Activated T-cell treated with anti-CD3 and anti-CD28 coated beads, Interleukin-2, amount 50 U/mL, for 48 hours (primary cell): Measurements from ENCODE around the gene COQ3.

Experiments
- DNase-seq, 2 experiments: peaks; one replicate each; pipeline ENCODE4 v3.0.0-alpha.2; 2020

The COQ3 gene, protein sequence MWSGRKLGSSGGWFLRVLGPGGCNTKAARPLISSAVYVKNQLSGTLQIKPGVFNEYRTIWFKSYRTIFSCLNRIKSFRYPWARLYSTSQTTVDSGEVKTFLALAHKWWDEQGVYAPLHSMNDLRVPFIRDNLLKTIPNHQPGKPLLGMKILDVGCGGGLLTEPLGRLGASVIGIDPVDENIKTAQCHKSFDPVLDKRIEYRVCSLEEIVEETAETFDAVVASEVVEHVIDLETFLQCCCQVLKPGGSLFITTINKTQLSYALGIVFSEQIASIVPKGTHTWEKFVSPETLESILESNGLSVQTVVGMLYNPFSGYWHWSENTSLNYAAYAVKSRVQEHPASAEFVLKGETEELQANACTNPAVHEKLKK

DNA sequence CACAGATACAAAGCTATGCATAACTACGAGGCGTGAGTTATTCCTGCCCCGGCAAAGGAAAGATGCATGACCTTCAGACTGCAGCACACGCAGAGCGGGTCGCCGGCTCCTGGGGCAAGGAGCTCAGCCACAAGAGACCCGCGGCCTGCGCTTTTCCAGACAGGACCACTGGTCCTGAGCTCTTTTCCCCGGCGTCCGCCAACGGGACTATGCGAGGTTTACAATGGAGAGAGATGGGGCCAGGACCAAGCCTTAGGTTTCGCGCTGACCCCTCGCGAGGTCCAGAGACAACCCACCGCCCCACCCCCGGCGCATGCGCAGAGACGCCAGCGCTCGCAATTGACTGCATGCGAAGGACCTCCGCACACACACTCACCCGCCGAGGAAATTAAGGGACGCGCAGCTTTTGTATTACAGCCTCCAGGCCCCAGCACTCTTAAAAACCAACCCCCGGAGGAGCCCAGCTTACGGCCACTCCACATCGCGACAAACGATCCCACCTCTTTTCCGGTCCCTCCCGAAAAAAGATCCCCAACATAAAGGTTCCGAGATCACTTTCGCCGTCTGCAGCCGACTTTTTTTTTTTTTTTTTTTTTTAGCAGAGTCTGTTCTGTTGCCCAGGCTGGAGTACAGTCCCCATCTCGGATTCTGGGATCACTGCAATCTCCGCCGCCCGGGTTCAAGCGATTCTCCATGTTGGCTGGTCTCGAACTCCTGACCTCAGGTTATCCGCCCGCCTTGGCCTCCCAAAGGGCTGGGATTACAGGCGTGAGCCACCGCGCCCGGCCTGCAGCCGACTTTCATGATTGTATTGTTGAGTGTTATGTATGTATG lies at the start of gene COQ3:
TSS of gene COQ3 (minus strand) at position 498 of the 834 bp plus-strand sequence. CDS start at position 482, 16 bp downstream.
- DNase-seq: peak; percentile 82 to 83

GRCh38 chr6:99434702-99435530 lies 40.9 kb upstream of the COQ3 start:
- DNase-seq: no peak

DNA sequence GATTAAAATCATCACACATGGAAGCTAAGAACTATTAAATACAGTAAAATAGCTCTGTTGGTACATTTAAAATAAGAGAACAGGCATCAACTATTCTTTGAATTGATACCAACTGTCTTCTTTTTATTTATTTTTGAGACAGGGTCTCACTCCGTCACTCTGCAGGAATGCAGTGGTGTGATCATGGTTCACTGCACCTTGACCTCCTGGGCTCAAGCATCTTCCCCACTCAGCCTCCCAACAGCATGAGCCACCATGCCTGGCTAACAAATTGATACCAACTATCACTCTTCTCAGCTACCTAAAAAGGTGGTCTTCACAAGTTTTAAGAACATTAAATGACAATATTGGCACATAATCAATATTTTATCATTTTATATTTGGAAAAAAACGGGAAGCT lies 38.9 kb upstream of the COQ3 start:
- no peak for DNase-seq

GRCh38 chr6:99431901-99432300 lies 37.9 kb upstream of the COQ3 start:
- no peak for DNase-seq

DNA sequence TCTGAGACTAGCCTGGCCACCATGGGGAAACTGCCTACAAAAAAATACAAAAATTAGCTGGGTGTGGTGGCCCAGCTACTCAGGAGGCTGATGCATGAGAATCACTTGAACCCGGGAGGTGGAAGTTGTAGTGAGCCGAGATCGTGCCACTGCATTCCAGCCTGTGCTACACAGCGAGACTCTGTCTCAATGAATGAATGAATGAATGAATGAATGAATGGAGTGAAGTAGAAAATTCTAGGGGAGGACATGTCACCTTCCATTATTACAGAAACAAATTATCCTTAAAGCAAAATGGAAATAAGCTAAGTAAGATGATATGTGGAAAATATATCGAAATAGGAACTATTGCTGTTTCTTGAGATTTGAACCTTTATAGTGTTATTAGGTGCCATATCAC lies 34.0 kb upstream of the COQ3 start:
- DNase-seq: no peak

DNA sequence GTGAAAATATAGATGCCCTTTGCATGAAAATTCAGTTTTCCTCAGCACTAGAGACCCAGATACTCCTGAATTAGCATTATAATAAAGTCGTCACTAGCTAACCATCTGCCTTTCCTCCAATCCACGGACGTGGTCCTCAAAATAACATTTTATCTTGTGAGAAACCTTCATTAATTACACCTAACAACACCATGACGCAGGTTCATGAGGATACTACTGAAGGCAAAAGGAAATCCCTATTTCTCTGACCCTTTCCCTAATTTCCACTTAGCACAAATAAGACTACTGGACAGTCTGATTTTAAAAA lies 32.4 kb upstream of the COQ3 start:
- DNase-seq: no peak

DNA sequence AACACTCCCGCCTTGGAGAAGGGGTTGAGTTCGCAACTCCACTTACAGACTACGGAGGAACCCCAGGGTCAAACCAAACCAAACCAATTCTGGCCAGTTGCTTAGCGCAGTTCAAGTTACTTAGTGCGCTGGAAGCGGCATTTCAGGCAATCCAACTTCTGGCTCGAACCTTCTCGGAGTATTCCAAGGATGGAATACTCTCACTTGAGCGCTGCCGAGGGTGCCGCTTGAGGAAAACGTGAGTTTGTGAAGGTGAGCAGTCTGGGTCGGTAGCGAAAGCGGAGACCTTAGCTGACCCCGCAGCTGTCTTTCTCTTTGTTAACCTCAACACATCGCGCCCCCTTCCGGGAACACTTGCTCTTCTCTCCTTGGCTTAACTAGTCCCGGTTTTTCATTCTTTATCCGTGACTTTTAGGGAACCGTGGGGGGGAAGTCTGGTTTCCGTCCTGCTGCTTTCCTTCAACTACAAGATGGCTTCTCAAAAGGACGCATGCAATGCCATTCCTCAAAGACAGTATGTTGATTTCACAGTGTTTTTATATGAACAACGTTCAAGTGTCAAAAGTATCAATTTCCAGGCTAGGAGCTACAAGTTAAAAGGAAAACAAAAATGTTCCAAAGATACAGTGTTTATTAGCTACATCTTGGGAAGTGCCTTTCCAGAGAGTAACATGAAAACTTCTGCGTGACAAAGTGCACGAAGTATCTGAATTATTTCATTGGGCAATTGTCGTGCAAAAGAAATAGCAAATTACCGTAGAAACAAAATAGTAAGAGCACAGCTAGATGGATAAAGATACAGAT lies 31.9 kb upstream of the COQ3 start:
- peak; percentile 79 for DNase-seq

GRCh38 chr6:99424761-99425646 lies 31.0 kb upstream of the COQ3 start, which contains the start of gene PNISR:
TSS of gene PNISR (minus strand) at chr6:99425308. CDS start at chr6:99414659, 10,649 bp downstream.
- peak; percentile 88 to 89 for DNase-seq

DNA sequence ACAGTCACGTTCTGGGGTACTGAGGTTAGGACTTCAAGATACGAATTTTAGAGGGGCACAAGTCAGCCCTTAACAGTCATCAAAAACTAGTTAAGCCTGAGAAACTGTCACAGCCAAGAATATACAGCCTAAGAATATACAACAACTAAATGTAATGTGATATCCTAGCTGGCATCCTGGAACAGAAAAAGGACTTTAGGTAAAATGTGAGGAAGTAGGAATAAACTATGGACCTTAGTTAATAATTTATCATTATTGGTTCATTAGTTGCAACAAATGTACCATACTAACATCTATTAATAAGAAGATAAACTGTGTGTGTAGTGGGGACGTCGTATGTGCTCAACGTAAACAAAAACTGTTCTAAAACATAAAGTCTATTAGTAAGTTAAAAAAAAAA lies 30.0 kb upstream of the COQ3 start:
- no peak for DNase-seq

GRCh38 chr6:99422912-99423311 lies 28.9 kb upstream of the COQ3 start:
- no peak for DNase-seq

- DNase-seq: no peak
These were observed 23.1 kb upstream of the COQ3 start for GRCh38 chr6:99416892-99417767.

DNA sequence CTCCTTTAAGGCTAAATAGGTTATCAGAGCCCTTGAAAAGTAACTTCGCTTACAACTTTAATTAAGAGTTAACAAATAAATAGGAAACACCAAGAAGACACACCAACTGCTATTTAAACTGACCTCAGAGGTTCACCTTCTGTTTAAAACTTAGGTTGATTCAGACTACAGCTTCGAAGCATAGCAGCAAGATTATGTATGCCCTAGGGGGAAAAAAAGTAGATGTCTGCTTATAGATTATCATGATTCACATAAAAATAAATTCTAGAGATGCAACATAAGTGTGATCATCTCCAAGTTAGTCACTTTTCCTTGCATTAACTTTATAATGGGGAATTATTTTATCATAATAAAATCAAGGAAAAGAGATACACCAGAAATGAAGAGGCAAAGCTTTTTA lies 22.2 kb upstream of the COQ3 start:
- DNase-seq: no peak

- no peak for DNase-seq
These were observed 21.5 kb upstream of the COQ3 start for GRCh38 chr6:99415446-99415845.

DNA sequence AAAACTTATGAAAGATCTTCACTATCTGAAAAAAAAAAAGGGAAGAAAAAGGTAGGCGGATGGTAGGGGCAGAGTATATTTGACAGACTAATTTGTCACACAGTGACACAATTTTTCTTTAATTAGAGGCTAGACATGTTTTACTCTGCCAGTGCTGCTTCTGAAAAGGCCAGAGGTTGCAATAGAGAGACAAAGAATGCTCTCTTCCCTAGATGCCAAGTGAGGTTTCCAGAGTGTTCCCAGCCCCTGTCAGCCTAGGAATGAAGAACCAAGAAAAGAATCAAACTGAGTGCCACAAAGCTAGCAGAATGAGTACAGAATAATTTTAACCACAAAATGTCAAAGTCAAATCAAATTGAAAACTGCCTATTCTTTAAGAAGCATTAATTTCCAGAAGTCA lies 18.1 kb upstream of the COQ3 start:
- no peak for DNase-seq

- DNase-seq: no peak
These were observed 15.7 kb upstream of the COQ3 start for GRCh38 chr6:99409672-99410071.

DNA sequence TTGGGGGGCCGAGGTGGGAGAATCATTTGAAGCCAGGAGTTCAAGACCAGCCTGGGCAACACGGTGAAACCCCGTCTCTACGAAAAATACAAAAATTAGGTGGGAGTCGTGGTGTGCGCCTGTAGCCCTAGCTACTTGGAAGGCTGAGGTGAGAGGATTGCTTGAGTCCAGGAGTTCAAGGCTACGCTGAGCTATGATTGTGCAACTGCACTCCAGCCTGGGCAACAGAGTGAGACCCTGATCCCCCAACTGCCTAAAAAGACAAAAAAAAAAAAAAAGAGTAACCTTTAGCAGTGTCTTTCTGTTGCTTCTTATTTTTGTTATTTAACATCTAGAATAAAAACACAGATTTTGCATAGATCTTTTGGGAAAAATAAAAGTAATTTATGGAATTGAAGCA lies 13.1 kb upstream of the COQ3 start:
- DNase-seq: no peak

DNA sequence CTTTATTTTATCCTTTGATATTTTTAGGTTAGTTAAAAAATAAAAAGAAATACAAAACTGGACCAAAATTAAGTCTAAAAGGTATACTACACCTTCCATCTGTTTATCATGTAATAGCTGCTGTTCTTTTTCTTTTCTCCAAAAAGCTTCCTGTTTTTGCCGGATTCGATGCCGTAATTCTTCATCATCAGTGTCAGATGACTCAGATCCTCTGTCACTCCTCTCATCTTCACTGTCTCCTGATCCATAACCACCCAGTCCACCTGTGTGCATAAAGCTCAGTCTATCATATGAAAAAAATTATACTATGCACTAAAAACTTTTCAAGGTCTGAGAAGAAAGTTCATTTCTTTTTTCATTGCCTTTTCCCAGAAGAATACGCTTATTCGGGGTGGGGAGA lies 8.5 kb upstream of the COQ3 start:
- no peak for DNase-seq

DNA sequence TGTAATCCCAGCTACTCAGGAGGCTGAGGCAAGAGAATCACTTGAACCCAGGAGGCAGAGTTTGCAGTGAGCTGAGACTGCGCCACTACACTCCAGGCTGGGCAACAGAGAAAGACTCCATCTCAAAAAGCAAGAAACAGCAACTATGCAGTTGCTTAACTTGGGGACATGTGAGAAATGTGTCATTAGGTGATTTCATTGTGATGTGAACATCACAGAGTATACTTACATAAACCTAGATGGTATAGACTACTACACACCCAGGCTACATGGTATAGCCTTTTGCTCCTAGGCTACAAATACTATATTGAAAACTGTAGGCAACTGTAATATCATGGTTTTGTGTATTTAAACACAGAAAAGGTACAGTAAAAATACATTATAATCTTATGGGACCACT lies 3.3 kb upstream of the COQ3 start:
- DNase-seq: no peak

GRCh38 chr6:99393366-99393697 lies 663 bp downstream of the COQ3 start:
- DNase-seq: no peak

DNA sequence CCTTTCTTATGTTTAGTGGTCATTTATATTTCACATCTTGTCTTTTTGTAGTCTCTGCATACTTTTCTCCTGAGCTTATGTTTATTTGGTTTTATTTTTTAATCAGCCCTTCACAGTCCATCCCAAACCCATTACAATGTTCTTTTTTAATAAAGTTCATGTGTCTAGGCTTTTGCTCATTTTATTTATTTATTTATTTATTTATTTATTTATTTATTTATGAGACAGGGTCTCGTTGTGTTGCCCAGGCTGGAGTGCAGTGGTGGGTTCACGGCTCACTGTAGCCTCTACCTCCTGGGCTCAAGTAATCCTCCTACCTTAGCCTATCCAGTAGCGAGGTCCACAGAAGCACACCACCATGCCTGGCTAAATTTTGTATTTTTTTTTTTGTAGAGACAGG lies 3.1 kb downstream of the COQ3 start:
- no peak for DNase-seq

- DNase-seq: no peak
These were observed 9.5 kb downstream of the COQ3 start for GRCh38 chr6:99384507-99384906.
